GM21367 (cell line): ENCODE results near the gene WDR77.

Experiments
- ATAC-seq: cut with Tn5 transposase; IDR thresholded peaks from one replicate; pipeline ENCODE4 v1.9.1; 2021; ENCODE audit not compliant: unreplicated experiment

Gene WDR77

GRCh38 chr1:111470596-111470995, 21.5 kb upstream of the WDR77 start:
- no peak for ATAC-seq

GRCh38 chr1:111469539-111469938, 20.5 kb upstream of the WDR77 start:
- no peak for ATAC-seq

- no peak for ATAC-seq
Observed at GRCh38 chr1:111468717-111469100, 19.7 kb upstream of the WDR77 start.

- no peak for ATAC-seq
Observed at GRCh38 chr1:111467865-111468716, 19.0 kb upstream of the WDR77 start.

GRCh38 chr1:111466480-111466879, 17.4 kb upstream of the WDR77 start:
- ATAC-seq = no peak

- ATAC-seq = no peak
Observed at GRCh38 chr1:111465754-111466153, 16.7 kb upstream of the WDR77 start.

- no peak for ATAC-seq
Observed at GRCh38 chr1:111463029-111463683, 14.1 kb upstream of the WDR77 start.

GRCh38 chr1:111462370-111463028, 13.4 kb upstream of the WDR77 start:
- no peak for ATAC-seq

GRCh38 chr1:111461765-111462164, 12.7 kb upstream of the WDR77 start:
- ATAC-seq = no peak

- ATAC-seq = no peak
Observed at GRCh38 chr1:111455642-111456031, 6.6 kb upstream of the WDR77 start.

- ATAC-seq = no peak
Observed at GRCh38 chr1:111454859-111455641, 6.0 kb upstream of the WDR77 start.

- no peak for ATAC-seq
Observed at GRCh38 chr1:111453706-111454105, 4.7 kb upstream of the WDR77 start.

GRCh38 chr1:111452581-111452980, 3.5 kb upstream of the WDR77 start:
- no peak for ATAC-seq

GRCh38 chr1:111450185-111450584, 1.1 kb upstream of the WDR77 start:
- no peak for ATAC-seq

GRCh38 chr1:111449703-111450017, 604 bp upstream of the WDR77 start:
- no peak for ATAC-seq

- peak; percentile 4 for ATAC-seq
Observed at GRCh38 chr1:111448482-111448917, 556 bp downstream of the WDR77 start.

GRCh38 chr1:111446967-111447892, 1.8 kb downstream of the WDR77 start:
- ATAC-seq = no peak

GRCh38 chr1:111446546-111446945, 2.5 kb downstream of the WDR77 start:
- ATAC-seq = no peak

GRCh38 chr1:111444031-111444430, 5.0 kb downstream of the WDR77 start:
- no peak for ATAC-seq

- ATAC-seq = no peak
Observed at GRCh38 chr1:111442457-111442856, 6.6 kb downstream of the WDR77 start.
